Measurements from ENCODE around the gene GPC3. TPM values are rescaled to one million over a fixed set of nuclear protein-coding genes. Genes with fewer than 3 reads are reported as not detected.

Gene GPC3
- total and polyA plus RNA-seq, 2 experiments from 2014 or later = 36.8 to 60.1 TPM

- TF ChIP-seq JUNB (IDR thresholded peaks at IDR 0.05; ENCODE audit: unreplicated experiment) (no peak), CTCF (conservative IDR thresholded peaks at IDR 0.05; ENCODE audit: low read depth in 2 of 2) (no peak), ZNF331 (CRISPR knock-in tag; IDR thresholded peaks at IDR 0.05; ENCODE audit: low read depth) (no peak), EZH2 (IDR thresholded peaks at IDR 0.05; ENCODE audit: low read depth, unreplicated experiment) (no peak), ETS1 (IDR thresholded peaks at IDR 0.05) (no peak)
These were observed 329.8 kb downstream of the GPC3 start (continued) for GRCh38 chrX:133655275-133656265.

GRCh38 chrX:133654811-133655210 is 330.6 kb downstream of the GPC3 start:
- H3F3A ChIP-seq (replicated peaks; ENCODE audit: low read depth) = no peaks in the 10 kb centered on the region
- H3K9me2 ChIP-seq (ENCODE audit: insufficient read depth) = no peaks in the 10 kb centered on the region
- Mint-ChIP-seq H3K4me1 (peaks cover 29% of the 10 kb centered on the region), H3K4me3 (no peak overlapping the region), H3K9me3 (no peaks in the 10 kb centered on the region), H3K27ac (no peak overlapping the region), H3K36me3 (ENCODE audit: low read depth) (no peaks in the 10 kb centered on the region), H3K27me3 (ENCODE audit: insufficient read depth, low read depth, poor library complexity) (no peaks in the 10 kb centered on the region)
- H3K36me3 ChIP-seq (ENCODE audit: insufficient read depth) = no peaks in the 10 kb centered on the region
- H3K27ac ChIP-seq (ENCODE audit: low read depth) = no peak overlapping the region
- H3K4me2 ChIP-seq = no peak overlapping the region
- no peaks in the 10 kb centered on the region for H4K20me1 ChIP-seq (replicated peaks; ENCODE audit: insufficient read depth)
- no peak overlapping the region for H2AFZ ChIP-seq
- peaks cover 3% of the 10 kb centered on the region for H3K4me1 ChIP-seq (ENCODE audit: insufficient read depth)
- no peak overlapping the region for H3K4me3 ChIP-seq
- H3K79me2 ChIP-seq (replicated peaks; ENCODE audit: insufficient read depth) = no peaks in the 10 kb centered on the region
- ATAC-seq (no peak), DNase-seq (ENCODE audit: low spot score) (no peak)
- TF ChIP-seq, protein P1, sequence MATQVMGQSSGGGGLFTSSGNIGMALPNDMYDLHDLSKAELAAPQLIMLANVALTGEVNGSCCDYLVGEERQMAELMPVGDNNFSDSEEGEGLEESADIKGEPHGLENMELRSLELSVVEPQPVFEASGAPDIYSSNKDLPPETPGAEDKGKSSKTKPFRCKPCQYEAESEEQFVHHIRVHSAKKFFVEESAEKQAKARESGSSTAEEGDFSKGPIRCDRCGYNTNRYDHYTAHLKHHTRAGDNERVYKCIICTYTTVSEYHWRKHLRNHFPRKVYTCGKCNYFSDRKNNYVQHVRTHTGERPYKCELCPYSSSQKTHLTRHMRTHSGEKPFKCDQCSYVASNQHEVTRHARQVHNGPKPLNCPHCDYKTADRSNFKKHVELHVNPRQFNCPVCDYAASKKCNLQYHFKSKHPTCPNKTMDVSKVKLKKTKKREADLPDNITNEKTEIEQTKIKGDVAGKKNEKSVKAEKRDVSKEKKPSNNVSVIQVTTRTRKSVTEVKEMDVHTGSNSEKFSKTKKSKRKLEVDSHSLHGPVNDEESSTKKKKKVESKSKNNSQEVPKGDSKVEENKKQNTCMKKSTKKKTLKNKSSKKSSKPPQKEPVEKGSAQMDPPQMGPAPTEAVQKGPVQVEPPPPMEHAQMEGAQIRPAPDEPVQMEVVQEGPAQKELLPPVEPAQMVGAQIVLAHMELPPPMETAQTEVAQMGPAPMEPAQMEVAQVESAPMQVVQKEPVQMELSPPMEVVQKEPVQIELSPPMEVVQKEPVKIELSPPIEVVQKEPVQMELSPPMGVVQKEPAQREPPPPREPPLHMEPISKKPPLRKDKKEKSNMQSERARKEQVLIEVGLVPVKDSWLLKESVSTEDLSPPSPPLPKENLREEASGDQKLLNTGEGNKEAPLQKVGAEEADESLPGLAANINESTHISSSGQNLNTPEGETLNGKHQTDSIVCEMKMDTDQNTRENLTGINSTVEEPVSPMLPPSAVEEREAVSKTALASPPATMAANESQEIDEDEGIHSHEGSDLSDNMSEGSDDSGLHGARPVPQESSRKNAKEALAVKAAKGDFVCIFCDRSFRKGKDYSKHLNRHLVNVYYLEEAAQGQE (IDR thresholded peaks at IDR 0.05; ENCODE audit: unreplicated experiment) = no peak
- TF ChIP-seq ZNF114 (CRISPR knock-in tag; IDR thresholded peaks at IDR 0.05) (no peak), STAT1 (IDR thresholded peaks at IDR 0.05; ENCODE audit: unreplicated experiment) (no peak), CREB1 (CRISPR knock-in tag; IDR thresholded peaks at IDR 0.05; ENCODE audit: low read depth) (no peak), EZH2 (IDR thresholded peaks at IDR 0.05; ENCODE audit: low read depth, unreplicated experiment) (no peak), ZNF462 (CRISPR knock-in tag; IDR thresholded peaks at IDR 0.05) (no peak), ZNF331 (CRISPR knock-in tag; IDR thresholded peaks at IDR 0.05; ENCODE audit: low read depth) (no peak)
- H3K27me3 ChIP-seq (ENCODE audit: insufficient read depth) = no peaks in the 10 kb centered on the region

Data from GM23338 (cell line).